HCT116 (cell line): ENCODE results near the gene ATP6V1B1. TPM values are rescaled to one million over a fixed set of nuclear protein-coding genes. Genes with fewer than 3 reads are reported as not detected.

Source experiments
- ATAC-seq: fragments of 200-7000 bp; cut with Tn5 transposase; 2 replicates; pipeline ENCODE4 v1.9.1; 2020; ENCODE audit warnings: mild to moderate bottlenecking, moderate library complexity
- BruUV-seq: library from RNA; stranded (reverse); fragments of 400-500 nt; replicated peaks from 2 replicates; lab custom pipeline; 2021; lab: Mats Ljungman, UMichigan
- CTCF ChIA-PET: fragments of 300-600 bp; sonication (Branson Sonifier 250); formaldehyde crosslinking; loops from one replicate; lab custom pipeline; 2021; ENCODE audit warnings: antibody characterized with exemption; lab: Charles Lee
- POLR2A ChIA-PET: fragments of 300-600, 350-600 bp; sonication (Branson Sonifier 250); formaldehyde crosslinking; loops from one replicate; lab custom pipeline; 2021; ENCODE audit warnings: antibody characterized with exemption; lab: Charles Lee
- RAD21 ChIA-PET, 2 experiments: fragments of 300-600 bp; sonication (Branson Sonifier 250); formaldehyde crosslinking; loops; one replicate each; lab custom pipeline; 2023; ENCODE audit warnings: low total read pairs in 2 of 2; ENCODE audit not compliant: uncharacterized antibody in 2 of 2, unreplicated experiment in 2 of 2, low non-redundant PET in 1 of 2; lab: Charles Lee
- DNase-seq: peaks from one replicate; pipeline ENCODE4 v3.0.0-alpha.2; 2010; ENCODE audit warnings: low read depth, low spot score
- H2AFZ ChIP-seq: fragments of 200-600 bp; shearing (Covaris generic), sonication (generic); 2 replicates; pipeline ENCODE4 v1.6.1; 2017; ENCODE audit warnings: low read depth, mixed run types, mixed read lengths, antibody characterized with exemption, low read length; ENCODE audit not compliant: poor library complexity, severe bottlenecking
- H3K27ac ChIP-seq: 2 replicates; pipeline ENCODE4 v1.5.1; 2012; ENCODE audit warnings: low read depth, low read length
- H3K27me3 ChIP-seq: fragments of 200-600 bp; sonication (generic); 2 replicates; pipeline ENCODE4 v1.6.1; 2016; ENCODE audit warnings: mixed run types, low read length, mixed read lengths; ENCODE audit not compliant: insufficient read depth
- H3K36me3 ChIP-seq, 2 experiments: fragments of 200-500 bp in 1 of 2; fragments of 200-600 bp in 1 of 2; sonication (Bioruptor generic) in 1 of 2; sonication (generic) in 1 of 2; 2 replicates each; pipeline versions ENCODE4 v1.5.1 to v1.6.1; 2014 to 2016; ENCODE audit warnings: low read length in 2 of 2, inconsistent platforms in 1 of 2, mixed read lengths in 1 of 2, mixed run types in 1 of 2; ENCODE audit not compliant: insufficient read depth in 2 of 2, control insufficient read depth in 1 of 2
- H3K4me1 ChIP-seq, 2 experiments: fragments of 200-600 bp in 1 of 2; sonication (generic) in 1 of 2; 2 replicates each; pipeline versions ENCODE4 v1.5.1 to v1.6.1; 2012 to 2017; ENCODE audit warnings: low read length in 2 of 2, inconsistent platforms in 1 of 2, mild to moderate bottlenecking in 1 of 2, mixed read lengths in 1 of 2, mixed run types in 1 of 2, moderate library complexity in 1 of 2; ENCODE audit not compliant: insufficient read depth in 2 of 2, control insufficient read depth in 1 of 2
- H3K4me2 ChIP-seq: fragments of 200-600 bp; sonication (generic); 2 replicates; pipeline ENCODE4 v1.6.1; 2017; ENCODE audit warnings: mixed run types, low read length, mixed read lengths
- H3K4me3 ChIP-seq, 2 experiments: fragments of 200-600 bp in 1 of 2; sonication (generic) in 1 of 2; replicated peaks in 1 of 2; 2 replicates each; pipeline ENCODE4 v1.5.1; 2011 to 2016; ENCODE audit warnings: low read length in 2 of 2, control low read depth in 1 of 2, low read depth in 1 of 2, mild to moderate bottlenecking in 1 of 2, mixed read lengths in 1 of 2, mixed run types in 1 of 2
- H3K79me2 ChIP-seq: fragments of 200-600 bp; sonication (generic); 2 replicates; pipeline ENCODE4 v1.6.1; 2017; ENCODE audit warnings: mild to moderate bottlenecking, mixed run types, low read length, moderate library complexity, mixed read lengths; ENCODE audit not compliant: insufficient read depth
- H3K9ac ChIP-seq: fragments of 200-600 bp; sonication (generic); 2 replicates; pipeline ENCODE4 v1.6.1; 2016; ENCODE audit warnings: low read length, mixed read lengths
- H3K9me2 ChIP-seq: fragments of 200-600 bp; sonication (generic), shearing (Covaris generic); 2 replicates; pipeline ENCODE4 v1.6.1; 2017; ENCODE audit warnings: mixed run types, mild to moderate bottlenecking, moderate library complexity; ENCODE audit not compliant: insufficient read depth
- H3K9me3 ChIP-seq, 2 experiments: fragments of 200-500 bp in 1 of 2; fragments of 200-600 bp in 1 of 2; sonication (Bioruptor generic) in 1 of 2; sonication (generic) in 1 of 2; 2 replicates each; pipeline ENCODE4 v1.6.1; 2014 to 2017; ENCODE audit warnings: low read length in 2 of 2, mixed read lengths in 2 of 2, inconsistent platforms in 1 of 2, low read depth in 1 of 2, mild to moderate bottlenecking in 1 of 2, mixed run types in 1 of 2, moderate library complexity in 1 of 2; ENCODE audit not compliant: control insufficient read depth in 1 of 2, insufficient read depth in 1 of 2
- H4K20me1 ChIP-seq: fragments of 200-600 bp; sonication (generic), shearing (Covaris generic); 2 replicates; pipeline ENCODE4 v1.6.1; 2017; ENCODE audit warnings: mixed run types, mild to moderate bottlenecking, moderate library complexity; ENCODE audit not compliant: insufficient read depth
- CEBPB ChIP-seq: IDR thresholded peaks from 2 replicates; pipeline ENCODE4 v1.6.1; 2012; ENCODE audit warnings: low read depth
- EGR1 ChIP-seq: IDR thresholded peaks from 2 replicates; pipeline ENCODE4 v1.6.1; 2012; ENCODE audit warnings: low read depth
- EZH2 ChIP-seq: fragments of 200-600 bp; sonication (generic); IDR thresholded peaks from 2 replicates; pipeline ENCODE4 v1.6.1; 2017; ENCODE audit warnings: antibody characterized with exemption, mixed run types
- EZH2phosphoT487 ChIP-seq: fragments of 200-600 bp; IDR thresholded peaks from 2 replicates; pipeline ENCODE4 v1.6.1; 2018; ENCODE audit warnings: antibody characterized with exemption, borderline replicate concordance
- JUND ChIP-seq: IDR thresholded peaks from 2 replicates; pipeline ENCODE4 v1.6.1; 2012
- MAX ChIP-seq: IDR thresholded peaks from 2 replicates; pipeline ENCODE4 v1.6.1; 2012
- POLR2AphosphoS5 ChIP-seq: IDR thresholded peaks from 2 replicates; pipeline ENCODE4 v1.6.1; 2011; ENCODE audit warnings: mild to moderate bottlenecking, low read depth, low read length, moderate library complexity
- RAD21 ChIP-seq: IDR thresholded peaks from 2 replicates; pipeline ENCODE4 v1.6.1; 2012; ENCODE audit warnings: low read depth, mild to moderate bottlenecking
- SIN3A ChIP-seq: IDR thresholded peaks from 2 replicates; pipeline ENCODE4 v1.6.1; 2012; ENCODE audit warnings: low read depth
- SP1 ChIP-seq: IDR thresholded peaks from 2 replicates; pipeline ENCODE4 v1.6.1; 2012; ENCODE audit warnings: low read depth
- TCF7L2 ChIP-seq: IDR thresholded peaks from 2 replicates; pipeline ENCODE4 v1.7.0; 2011; ENCODE audit warnings: borderline replicate concordance, inconsistent platforms; ENCODE audit not compliant: insufficient read depth, insufficient read length; ENCODE audit errors: extremely low read depth
- YY1 ChIP-seq: IDR thresholded peaks from 2 replicates; pipeline ENCODE4 v1.6.1; 2011; ENCODE audit warnings: low read length, low read depth, moderate library complexity, mild to moderate bottlenecking; ENCODE audit not compliant: insufficient replicate concordance; ENCODE audit errors: extremely low read depth
- ZFX ChIP-seq: fragments of 450-650 bp; IDR thresholded peaks from 2 replicates; pipeline ENCODE4 v1.6.1; 2017
- ZNF274 ChIP-seq: fragments of 200-500 bp; sonication (Bioruptor generic); IDR thresholded peaks from 2 replicates; pipeline ENCODE4 v1.6.1; 2014; ENCODE audit warnings: mild to moderate bottlenecking, low read depth, low read length, inconsistent platforms
- intact Hi-C: fragments of 100-400 bp; cut with micrococcal nuclease; formaldehyde crosslinking; loops from 2 replicates; pipeline ENCODE4 v1.10.0; 2022
- total RNA-seq: library from RNA; stranded (reverse); gene quantifications from one replicate; pipeline ENCODE4 v1.2.1, GENCODE V29; 2021; ENCODE audit not compliant: unreplicated experiment
- TF ChIP-seq, protein P1 (sequence below): IDR thresholded peaks from 2 replicates; pipeline ENCODE4 v1.6.1; 2012
- TF ChIP-seq, protein P2 (sequence below), 3 experiments: fragments of 200-600 bp in 1 of 3; sonication (generic) in 1 of 3; IDR thresholded peaks in 2 of 3; conservative IDR thresholded peaks in 1 of 3; 2 replicates each; pipeline ENCODE4 v1.5.1; 2012 to 2017; ENCODE audit warnings: low read depth in 2 of 3, low read length in 2 of 3, antibody characterized with exemption in 1 of 3, borderline replicate concordance in 1 of 3, control low read depth in 1 of 3, mild to moderate bottlenecking in 1 of 3, mixed read lengths in 1 of 3, mixed run types in 1 of 3, moderate library complexity in 1 of 3; ENCODE audit not compliant: insufficient read depth in 1 of 3

ATP6V1B1 gene
- total RNA-seq, 1 experiment from 2014 or later: 0.74 TPM

DNA sequence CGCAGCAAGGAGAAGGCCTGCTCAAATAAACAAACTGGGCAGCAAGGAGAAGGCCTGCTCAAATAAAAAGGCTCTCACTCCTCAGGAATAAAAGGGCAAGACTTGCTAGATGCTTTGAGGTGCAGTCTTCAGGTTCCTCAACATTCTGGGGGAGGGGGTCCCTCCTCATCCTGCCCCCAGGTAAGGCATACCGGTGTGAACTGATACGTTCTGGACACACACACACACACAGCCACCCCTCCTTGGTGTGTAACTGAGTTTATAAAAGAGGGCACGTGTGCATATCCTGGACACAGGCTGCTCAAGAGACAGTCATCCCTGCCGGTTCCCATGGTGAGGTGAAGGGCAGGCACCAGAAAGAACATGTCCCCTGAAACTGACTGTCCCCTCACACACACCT lies 54.5 kb downstream of the ATP6V1B1 start:
- DNase-seq (no peak), ATAC-seq (no peak)
- H3K27me3 ChIP-seq: no peaks in the 10 kb centered on the region
- POLR2A ChIA-PET: no interaction called here
- no peak overlapping the region for H3K9ac ChIP-seq
- RAD21 ChIA-PET: no interaction called here
- H4K20me1 ChIP-seq: no peaks in the 10 kb centered on the region
- BruUV-seq: no TSS peak
- H3K4me3 ChIP-seq: no peak overlapping the region
- peaks cover 24% of the 10 kb centered on the region for H3K79me2 ChIP-seq
- no peaks in the 10 kb centered on the region for H3K9me3 ChIP-seq
- H2AFZ ChIP-seq: no peak overlapping the region
- H3K4me2 ChIP-seq: no peak overlapping the region
- CTCF ChIA-PET: no interaction called here
- H3K27ac ChIP-seq: no peak overlapping the region
- H3K36me3 ChIP-seq: peaks cover 23 to 31% of the 10 kb centered on the region in 2 experiments; a peak in 3 of 4 replicates
- intact Hi-C loops: no loop called here
- H3K9me2 ChIP-seq: no peaks in the 10 kb centered on the region
- peaks cover 8 to 15% of the 10 kb centered on the region in 2 experiments; a peak in 2 of 4 replicates for H3K4me1 ChIP-seq
- TF ChIP-seq CEBPB (no peak), MAX (no peak), SIN3A (no peak), EZH2 (no peak), SP1 (no peak), JUND (no peak), POLR2AphosphoS5 (no peak), TCF7L2 (no peak), ZFX (no peak), EGR1 (no peak), RAD21 (no peak), YY1 (no peak), EZH2phosphoT487 (no peak), ZNF274 (no peak)
- TF ChIP-seq, protein P1, sequence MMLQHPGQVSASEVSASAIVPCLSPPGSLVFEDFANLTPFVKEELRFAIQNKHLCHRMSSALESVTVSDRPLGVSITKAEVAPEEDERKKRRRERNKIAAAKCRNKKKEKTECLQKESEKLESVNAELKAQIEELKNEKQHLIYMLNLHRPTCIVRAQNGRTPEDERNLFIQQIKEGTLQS: no peak
- TF ChIP-seq, protein P2, sequence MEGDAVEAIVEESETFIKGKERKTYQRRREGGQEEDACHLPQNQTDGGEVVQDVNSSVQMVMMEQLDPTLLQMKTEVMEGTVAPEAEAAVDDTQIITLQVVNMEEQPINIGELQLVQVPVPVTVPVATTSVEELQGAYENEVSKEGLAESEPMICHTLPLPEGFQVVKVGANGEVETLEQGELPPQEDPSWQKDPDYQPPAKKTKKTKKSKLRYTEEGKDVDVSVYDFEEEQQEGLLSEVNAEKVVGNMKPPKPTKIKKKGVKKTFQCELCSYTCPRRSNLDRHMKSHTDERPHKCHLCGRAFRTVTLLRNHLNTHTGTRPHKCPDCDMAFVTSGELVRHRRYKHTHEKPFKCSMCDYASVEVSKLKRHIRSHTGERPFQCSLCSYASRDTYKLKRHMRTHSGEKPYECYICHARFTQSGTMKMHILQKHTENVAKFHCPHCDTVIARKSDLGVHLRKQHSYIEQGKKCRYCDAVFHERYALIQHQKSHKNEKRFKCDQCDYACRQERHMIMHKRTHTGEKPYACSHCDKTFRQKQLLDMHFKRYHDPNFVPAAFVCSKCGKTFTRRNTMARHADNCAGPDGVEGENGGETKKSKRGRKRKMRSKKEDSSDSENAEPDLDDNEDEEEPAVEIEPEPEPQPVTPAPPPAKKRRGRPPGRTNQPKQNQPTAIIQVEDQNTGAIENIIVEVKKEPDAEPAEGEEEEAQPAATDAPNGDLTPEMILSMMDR (IDR thresholded peaks at IDR 0.05 in 2 of 3, conservative IDR thresholded peaks at IDR 0.05 in 1 of 3; ENCODE audit: borderline replicate concordance in 1 of 3, insufficient read depth in 1 of 3, low read depth in 2 of 3, low read length in 2 of 3): no peak
